HepG2 (cell line): ENCODE results near the gene PDZD7. TPM values are rescaled to one million over a fixed set of nuclear protein-coding genes. Genes with fewer than 3 reads are reported as not detected.

Experiments
- ATF1 ChIP-seq: IDR thresholded peaks from 2 replicates; pipeline ENCODE4 v1.6.1; 2016; ENCODE audit warnings: mild to moderate bottlenecking, control low read depth
- NKX3-1 ChIP-seq: sonication (generic); formaldehyde crosslinking; IDR thresholded peaks from 2 replicates; pipeline ENCODE4 v1.5.0; 2020; ENCODE audit warnings: missing genetic modification reagents
- REST ChIP-seq, 2 experiments: IDR thresholded peaks; 2 replicates each; pipeline ENCODE4 v1.6.1; 2011 to 2012; ENCODE audit warnings: low read length in 2 of 2, borderline replicate concordance in 1 of 2, low read depth in 1 of 2, mild to moderate bottlenecking in 1 of 2, moderate library complexity in 1 of 2
- SP140L ChIP-seq: sonication (generic); formaldehyde crosslinking; IDR thresholded peaks from 2 replicates; pipeline ENCODE4 v1.4.0; 2020; ENCODE audit warnings: missing genetic modification reagents, borderline replicate concordance
- ZNF496 ChIP-seq: sonication (generic); formaldehyde crosslinking; IDR thresholded peaks from 2 replicates; pipeline ENCODE4 v1.8.1; 2023; ENCODE audit warnings: mild to moderate bottlenecking, moderate library complexity, missing genetic modification reagents; ENCODE audit not compliant: insufficient replicate concordance
- ZNF720 ChIP-seq: sonication (generic); formaldehyde crosslinking; IDR thresholded peaks from 2 replicates; pipeline ENCODE4 v1.4.0; 2020; ENCODE audit warnings: missing genetic modification reagents
- ZNF780A ChIP-seq: sonication (generic); formaldehyde crosslinking; IDR thresholded peaks from 2 replicates; pipeline ENCODE4 v1.8.0; 2022; ENCODE audit warnings: mild to moderate bottlenecking, missing genetic modification reagents, moderate library complexity
- polyA plus RNA-seq, 8 experiments: library from polyadenylated mRNA; depleted of rRNA in 3 of 8; stranded (reverse) in 7 of 8; unstranded in 1 of 8; fragments of >200 nt; fragmentation: Illumina TruSeq in 4 of 8; extraction: Trizol in 4 of 8; gene quantifications; 2 replicates each; pipeline versions ENCODE4 v1.2.1 to v1.2.3, GENCODE V29; 2011 to 2016; ENCODE audit warnings: low read depth in 4 of 8, missing spikeins in 1 of 8, mixed read lengths in 1 of 8; ENCODE audit not compliant: insufficient read depth in 1 of 8
- total RNA-seq, 5 experiments: library from RNA; depleted of rRNA; stranded (reverse); fragments of >200 nt; fragmentation: Illumina TruSeq; extraction: Trizol; gene quantifications; 2 replicates each; pipeline ENCODE4 v1.2.3, GENCODE V29; 2016; ENCODE audit warnings: low read depth in 1 of 5
- TF ChIP-seq, protein P1 (sequence below): sonication (generic); formaldehyde crosslinking; IDR thresholded peaks from 2 replicates; pipeline ENCODE4 v1.5.0; 2020; ENCODE audit warnings: mild to moderate bottlenecking, missing genetic modification reagents, borderline replicate concordance
- TF ChIP-seq, protein P2 (sequence below): sonication (generic); formaldehyde crosslinking; IDR thresholded peaks from 2 replicates; pipeline ENCODE4 v1.5.0; 2020; ENCODE audit warnings: mild to moderate bottlenecking, missing genetic modification reagents, borderline replicate concordance
- TF ChIP-seq, protein P3 (sequence below): sonication (generic); formaldehyde crosslinking; IDR thresholded peaks from 2 replicates; pipeline ENCODE4 v1.5.0; 2020; ENCODE audit warnings: mild to moderate bottlenecking, missing genetic modification reagents, moderate library complexity

The PDZD7 gene
- total and polyA plus RNA-seq, 2 of the 13 experiments (the other 11 are each of a cell fraction or from before 2014, with no cell fraction given) = 0.58 to 0.73 TPM

- TF ChIP-seq, protein P1, sequence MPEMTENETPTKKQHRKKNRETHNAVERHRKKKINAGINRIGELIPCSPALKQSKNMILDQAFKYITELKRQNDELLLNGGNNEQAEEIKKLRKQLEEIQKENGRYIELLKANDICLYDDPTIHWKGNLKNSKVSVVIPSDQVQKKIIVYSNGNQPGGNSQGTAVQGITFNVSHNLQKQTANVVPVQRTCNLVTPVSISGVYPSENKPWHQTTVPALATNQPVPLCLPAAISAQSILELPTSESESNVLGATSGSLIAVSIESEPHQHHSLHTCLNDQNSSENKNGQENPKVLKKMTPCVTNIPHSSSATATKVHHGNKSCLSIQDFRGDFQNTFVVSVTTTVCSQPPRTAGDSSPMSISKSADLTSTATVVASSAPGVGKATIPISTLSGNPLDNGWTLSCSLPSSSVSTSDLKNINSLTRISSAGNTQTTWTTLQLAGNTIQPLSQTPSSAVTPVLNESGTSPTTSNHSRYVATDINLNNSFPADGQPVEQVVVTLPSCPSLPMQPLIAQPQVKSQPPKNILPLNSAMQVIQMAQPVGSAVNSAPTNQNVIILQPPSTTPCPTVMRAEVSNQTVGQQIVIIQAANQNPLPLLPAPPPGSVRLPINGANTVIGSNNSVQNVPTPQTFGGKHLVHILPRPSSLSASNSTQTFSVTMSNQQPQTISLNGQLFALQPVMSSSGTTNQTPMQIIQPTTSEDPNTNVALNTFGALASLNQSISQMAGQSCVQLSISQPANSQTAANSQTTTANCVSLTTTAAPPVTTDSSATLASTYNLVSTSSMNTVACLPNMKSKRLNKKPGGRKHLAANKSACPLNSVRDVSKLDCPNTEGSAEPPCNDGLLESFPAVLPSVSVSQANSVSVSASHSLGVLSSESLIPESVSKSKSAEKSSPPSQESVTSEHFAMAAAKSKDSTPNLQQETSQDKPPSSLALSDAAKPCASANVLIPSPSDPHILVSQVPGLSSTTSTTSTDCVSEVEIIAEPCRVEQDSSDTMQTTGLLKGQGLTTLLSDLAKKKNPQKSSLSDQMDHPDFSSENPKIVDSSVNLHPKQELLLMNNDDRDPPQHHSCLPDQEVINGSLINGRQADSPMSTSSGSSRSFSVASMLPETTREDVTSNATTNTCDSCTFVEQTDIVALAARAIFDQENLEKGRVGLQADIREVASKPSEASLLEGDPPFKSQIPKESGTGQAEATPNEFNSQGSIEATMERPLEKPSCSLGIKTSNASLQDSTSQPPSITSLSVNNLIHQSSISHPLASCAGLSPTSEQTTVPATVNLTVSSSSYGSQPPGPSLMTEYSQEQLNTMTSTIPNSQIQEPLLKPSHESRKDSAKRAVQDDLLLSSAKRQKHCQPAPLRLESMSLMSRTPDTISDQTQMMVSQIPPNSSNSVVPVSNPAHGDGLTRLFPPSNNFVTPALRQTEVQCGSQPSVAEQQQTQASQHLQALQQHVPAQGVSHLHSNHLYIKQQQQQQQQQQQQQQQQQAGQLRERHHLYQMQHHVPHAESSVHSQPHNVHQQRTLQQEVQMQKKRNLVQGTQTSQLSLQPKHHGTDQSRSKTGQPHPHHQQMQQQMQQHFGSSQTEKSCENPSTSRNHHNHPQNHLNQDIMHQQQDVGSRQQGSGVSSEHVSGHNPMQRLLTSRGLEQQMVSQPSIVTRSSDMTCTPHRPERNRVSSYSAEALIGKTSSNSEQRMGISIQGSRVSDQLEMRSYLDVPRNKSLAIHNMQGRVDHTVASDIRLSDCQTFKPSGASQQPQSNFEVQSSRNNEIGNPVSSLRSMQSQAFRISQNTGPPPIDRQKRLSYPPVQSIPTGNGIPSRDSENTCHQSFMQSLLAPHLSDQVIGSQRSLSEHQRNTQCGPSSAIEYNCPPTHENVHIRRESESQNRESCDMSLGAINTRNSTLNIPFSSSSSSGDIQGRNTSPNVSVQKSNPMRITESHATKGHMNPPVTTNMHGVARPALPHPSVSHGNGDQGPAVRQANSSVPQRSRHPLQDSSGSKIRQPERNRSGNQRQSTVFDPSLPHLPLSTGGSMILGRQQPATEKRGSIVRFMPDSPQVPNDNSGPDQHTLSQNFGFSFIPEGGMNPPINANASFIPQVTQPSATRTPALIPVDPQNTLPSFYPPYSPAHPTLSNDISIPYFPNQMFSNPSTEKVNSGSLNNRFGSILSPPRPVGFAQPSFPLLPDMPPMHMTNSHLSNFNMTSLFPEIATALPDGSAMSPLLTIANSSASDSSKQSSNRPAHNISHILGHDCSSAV = no peak
- TF ChIP-seq SP140L (CRISPR knock-in tag) (no peak), ZNF496 (CRISPR knock-in tag) (no peak), ATF1 (CRISPR knock-in tag) (0 out of 2 replicates have a peak, but pooled peaks have one; percentile 43), ZNF720 (CRISPR knock-in tag) (no peak), ZNF780A (0 out of 2 replicates have a peak, but pooled peaks have one; percentile 1), NKX3-1 (CRISPR knock-in tag) (no peak), REST (IDR thresholded peaks at IDR 0.05; ENCODE audit: borderline replicate concordance in 1 of 2, low read depth in 1 of 2, low read length in 2 of 2) (no peak)
- TF ChIP-seq, protein P2, sequence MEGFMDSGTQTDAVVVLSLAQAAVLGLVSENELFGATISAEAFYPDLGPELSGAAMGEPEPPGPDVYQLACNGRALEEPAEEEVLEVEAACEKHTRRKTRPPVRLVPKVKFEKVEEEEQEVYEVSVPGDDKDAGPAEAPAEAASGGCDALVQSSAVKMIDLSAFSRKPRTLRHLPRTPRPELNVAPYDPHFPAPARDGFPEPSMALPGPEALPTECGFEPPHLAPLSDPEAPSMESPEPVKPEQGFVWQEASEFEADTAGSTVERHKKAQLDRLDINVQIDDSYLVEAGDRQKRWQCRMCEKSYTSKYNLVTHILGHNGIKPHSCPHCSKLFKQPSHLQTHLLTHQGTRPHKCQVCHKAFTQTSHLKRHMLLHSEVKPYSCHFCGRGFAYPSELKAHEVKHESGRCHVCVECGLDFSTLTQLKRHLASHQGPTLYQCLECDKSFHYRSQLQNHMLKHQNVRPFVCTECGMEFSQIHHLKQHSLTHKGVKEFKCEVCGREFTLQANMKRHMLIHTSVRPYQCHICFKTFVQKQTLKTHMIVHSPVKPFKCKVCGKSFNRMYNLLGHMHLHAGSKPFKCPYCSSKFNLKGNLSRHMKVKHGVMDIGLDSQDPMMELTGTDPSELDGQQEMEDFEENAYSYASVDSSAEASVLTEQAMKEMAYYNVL = 0 out of 2 replicates have a peak, but pooled peaks have one; percentile 40
- TF ChIP-seq, protein P3, sequence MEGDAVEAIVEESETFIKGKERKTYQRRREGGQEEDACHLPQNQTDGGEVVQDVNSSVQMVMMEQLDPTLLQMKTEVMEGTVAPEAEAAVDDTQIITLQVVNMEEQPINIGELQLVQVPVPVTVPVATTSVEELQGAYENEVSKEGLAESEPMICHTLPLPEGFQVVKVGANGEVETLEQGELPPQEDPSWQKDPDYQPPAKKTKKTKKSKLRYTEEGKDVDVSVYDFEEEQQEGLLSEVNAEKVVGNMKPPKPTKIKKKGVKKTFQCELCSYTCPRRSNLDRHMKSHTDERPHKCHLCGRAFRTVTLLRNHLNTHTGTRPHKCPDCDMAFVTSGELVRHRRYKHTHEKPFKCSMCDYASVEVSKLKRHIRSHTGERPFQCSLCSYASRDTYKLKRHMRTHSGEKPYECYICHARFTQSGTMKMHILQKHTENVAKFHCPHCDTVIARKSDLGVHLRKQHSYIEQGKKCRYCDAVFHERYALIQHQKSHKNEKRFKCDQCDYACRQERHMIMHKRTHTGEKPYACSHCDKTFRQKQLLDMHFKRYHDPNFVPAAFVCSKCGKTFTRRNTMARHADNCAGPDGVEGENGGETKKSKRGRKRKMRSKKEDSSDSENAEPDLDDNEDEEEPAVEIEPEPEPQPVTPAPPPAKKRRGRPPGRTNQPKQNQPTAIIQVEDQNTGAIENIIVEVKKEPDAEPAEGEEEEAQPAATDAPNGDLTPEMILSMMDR (CRISPR knock-in tag) = peak; percentile 89
Measured at GRCh38 chr10:101060036-101060950, 29.4 kb upstream of the PDZD7 start (continued).
